Coronary artery (tissue), 2 donors: ENCODE results near the gene RMDN3.

ENCODE experiments used
- DNase-seq: peaks from one replicate; pipeline ENCODE4 v3.0.0-alpha.2; 2017; ENCODE audit warnings: low spot score
- H3K27ac ChIP-seq, 2 donors: fragments of 200-600 bp; sonication (generic); one replicate each; pipeline ENCODE4 v1.5.1; 2016 to 2019
- H3K4me3 ChIP-seq: fragments of 200-600 bp; sonication (generic); 2 replicates; pipeline ENCODE4 v1.5.1; 2016; ENCODE audit warnings: mild to moderate bottlenecking, moderate library complexity
- CTCF ChIP-seq: fragments of 200-600 bp; sonication (generic); IDR thresholded peaks from one replicate; pipeline ENCODE4 v1.5.1; 2019; ENCODE audit warnings: antibody characterized with exemption

Gene RMDN3

GRCh38 chr15:40785814-40786213 lies 30.8 kb upstream of the RMDN3 start:
- DNase-seq: no peak
- no peak overlapping the region for H3K27ac ChIP-seq
- H3K4me3 ChIP-seq: no peak overlapping the region
- TF ChIP-seq CTCF: no peak

- H3K4me3 ChIP-seq: no peak overlapping the region
- no peak overlapping the region for H3K27ac ChIP-seq
- TF ChIP-seq CTCF: no peak
- DNase-seq: no peak
Observed at GRCh38 chr15:40785164-40785563, 30.1 kb upstream of the RMDN3 start.

GRCh38 chr15:40782609-40783227 lies 27.7 kb upstream of the RMDN3 start:
- TF ChIP-seq CTCF: no peak
- no peak overlapping the region for H3K4me3 ChIP-seq
- H3K27ac ChIP-seq: no peak overlapping the region
- DNase-seq: no peak

GRCh38 chr15:40776537-40777141 lies 21.6 kb upstream of the RMDN3 start:
- no peak overlapping the region for H3K4me3 ChIP-seq
- H3K27ac ChIP-seq: no peak overlapping the region

GRCh38 chr15:40775740-40776536 lies 20.9 kb upstream of the RMDN3 start:
- DNase-seq: no peak
- Histone ChIP-seq H3K4me3 (no peak overlapping the region), H3K27ac (no peak overlapping the region)
- TF ChIP-seq CTCF: no peak

More at GRCh38 chr15:40776537-40777141, 21.6 kb upstream of the RMDN3 start:
- no peak for DNase-seq
- TF ChIP-seq CTCF: no peak

- H3K27ac ChIP-seq: no peak overlapping the region
- H3K4me3 ChIP-seq: no peak overlapping the region
- no peak for DNase-seq
- no peak for TF ChIP-seq CTCF
Observed at GRCh38 chr15:40775007-40775406, 20.0 kb upstream of the RMDN3 start.
